Astrocyte (in vitro differentiated cells and primary cell): ENCODE data around the gene AGTRAP. TPM values are rescaled to one million over a fixed set of nuclear protein-coding genes. Genes with fewer than 3 reads are reported as not detected.

Experiments used
- DNase-seq: peaks from one replicate; pipeline ENCODE4 v3.0.0-alpha.2; 2010; ENCODE audit warnings: low read depth
- FAIRE-seq: peaks from 2 replicates; lab custom pipeline; 2011; peaks lifted over from hg19 to GRCh38; lab: Jason Lieb, UNC
- H2AFZ ChIP-seq: 2 replicates; pipeline ENCODE4 v1.6.0; 2012; ENCODE audit warnings: low read depth, low read length, inconsistent platforms
- H3K27ac ChIP-seq: 2 replicates; pipeline ENCODE4 v1.5.1; 2011; ENCODE audit warnings: low read depth, low read length, inconsistent platforms
- H3K27me3 ChIP-seq: 2 replicates; pipeline ENCODE4 v1.6.0; 2011; ENCODE audit warnings: low read length, inconsistent platforms; ENCODE audit not compliant: insufficient read depth
- H3K36me3 ChIP-seq: 2 replicates; pipeline ENCODE4 v1.5.1; 2011; ENCODE audit warnings: low read length, inconsistent platforms; ENCODE audit not compliant: insufficient read depth
- H3K4me1 ChIP-seq: 2 replicates; pipeline ENCODE4 v1.5.1; 2011; ENCODE audit warnings: low read length, inconsistent platforms; ENCODE audit not compliant: insufficient read depth
- H3K4me2 ChIP-seq: 2 replicates; pipeline ENCODE4 v1.6.0; 2012; ENCODE audit warnings: low read length, inconsistent platforms
- H3K4me3 ChIP-seq: 2 replicates; pipeline ENCODE4 v1.5.1; 2011; ENCODE audit warnings: low read depth, mild to moderate bottlenecking, low read length, inconsistent platforms; ENCODE audit not compliant: insufficient read depth
- H3K79me2 ChIP-seq: 2 replicates; pipeline ENCODE4 v1.6.0; 2012; ENCODE audit warnings: mild to moderate bottlenecking, low read length, inconsistent platforms; ENCODE audit not compliant: insufficient read depth
- H3K9ac ChIP-seq: 2 replicates; pipeline ENCODE4 v1.6.0; 2012; ENCODE audit warnings: mild to moderate bottlenecking, low read length, inconsistent platforms
- H3K9me3 ChIP-seq: 2 replicates; pipeline ENCODE4 v1.5.1; 2012; ENCODE audit warnings: low read depth, mild to moderate bottlenecking, low read length, inconsistent platforms; ENCODE audit not compliant: insufficient read depth
- H4K20me1 ChIP-seq: 2 replicates; pipeline ENCODE4 v1.6.0; 2012; ENCODE audit warnings: low read length, inconsistent platforms; ENCODE audit not compliant: insufficient read depth
- H3K27ac Mint-ChIP-seq: one replicate; pipeline ENCODE4 v1.8.0; 2021; ENCODE audit warnings: mild to moderate bottlenecking, mixed read lengths; ENCODE audit not compliant: unreplicated experiment
- H3K27me3 Mint-ChIP-seq: one replicate; pipeline ENCODE4 v1.8.0; 2021; ENCODE audit warnings: low read depth, mixed read lengths; ENCODE audit not compliant: unreplicated experiment
- H3K36me3 Mint-ChIP-seq: one replicate; pipeline ENCODE4 v1.8.0; 2021; ENCODE audit warnings: low read depth, mixed read lengths; ENCODE audit not compliant: unreplicated experiment
- H3K4me1 Mint-ChIP-seq: one replicate; pipeline ENCODE4 v1.8.0; 2021; ENCODE audit warnings: low read depth, mixed read lengths; ENCODE audit not compliant: unreplicated experiment
- H3K4me3 Mint-ChIP-seq: one replicate; pipeline ENCODE4 v1.8.0; 2021; ENCODE audit warnings: mild to moderate bottlenecking, moderate library complexity, mixed read lengths; ENCODE audit not compliant: unreplicated experiment
- H3K9me3 Mint-ChIP-seq: one replicate; pipeline ENCODE4 v1.8.0; 2021; ENCODE audit warnings: mild to moderate bottlenecking, mixed read lengths; ENCODE audit not compliant: unreplicated experiment
- EZH2 ChIP-seq: IDR thresholded peaks from 2 replicates; pipeline ENCODE4 v1.6.1; 2012; ENCODE audit warnings: mild to moderate bottlenecking, low read length, inconsistent platforms; ENCODE audit not compliant: insufficient read depth
- total RNA-seq: library from RNA; stranded (reverse); gene quantifications from 2 replicates; pipeline ENCODE4 v1.2.1, GENCODE V29; 2021
- TF ChIP-seq, protein P1 (sequence below): IDR thresholded peaks from 2 replicates; pipeline ENCODE4 v1.5.1; 2011; ENCODE audit warnings: low read depth, mild to moderate bottlenecking, inconsistent platforms, low read length, moderate library complexity; ENCODE audit not compliant: insufficient read depth

Gene AGTRAP
- total RNA-seq, 1 donor from 2014 or later = 38.7 TPM

DNA sequence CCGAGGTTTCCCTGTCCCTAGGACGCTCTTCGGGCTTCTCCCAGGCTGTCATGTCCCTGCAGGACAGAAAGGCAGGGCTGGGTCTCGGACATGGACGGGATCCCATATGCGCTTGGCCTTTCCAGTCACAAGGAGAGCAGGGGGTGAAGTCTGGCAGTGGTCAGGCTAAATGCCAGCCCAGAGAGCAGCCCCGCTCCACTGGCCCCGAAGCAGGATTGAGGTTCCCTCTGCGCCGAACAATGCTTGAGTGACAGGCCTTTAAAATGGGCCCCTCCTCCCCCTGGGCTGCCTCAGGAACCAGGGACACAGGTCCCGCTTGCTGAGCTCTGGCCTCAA lies 31.8 kb upstream of the AGTRAP start:
- H2AFZ ChIP-seq = no peak overlapping the region
- FAIRE-seq (no peak), DNase-seq (no peak)
- Mint-ChIP-seq H3K36me3 (no peaks in the 10 kb centered on the region), H3K4me1 (no peaks in the 10 kb centered on the region), H3K9me3 (no peaks in the 10 kb centered on the region), H3K27ac (no peak overlapping the region), H3K27me3 (peaks cover 47% of the 10 kb centered on the region), H3K4me3 (no peak overlapping the region)
- no peak overlapping the region for H3K27ac ChIP-seq
- H3K4me2 ChIP-seq = no peak overlapping the region
- H3K36me3 ChIP-seq = no peaks in the 10 kb centered on the region
- no peak overlapping the region for H3K4me3 ChIP-seq
- H3K79me2 ChIP-seq = no peaks in the 10 kb centered on the region
- H3K9me3 ChIP-seq = no peaks in the 10 kb centered on the region
- H3K9ac ChIP-seq = no peak overlapping the region
- peaks cover 10% of the 10 kb centered on the region for H3K4me1 ChIP-seq
- TF ChIP-seq EZH2 = no peak
- TF ChIP-seq, protein P1, sequence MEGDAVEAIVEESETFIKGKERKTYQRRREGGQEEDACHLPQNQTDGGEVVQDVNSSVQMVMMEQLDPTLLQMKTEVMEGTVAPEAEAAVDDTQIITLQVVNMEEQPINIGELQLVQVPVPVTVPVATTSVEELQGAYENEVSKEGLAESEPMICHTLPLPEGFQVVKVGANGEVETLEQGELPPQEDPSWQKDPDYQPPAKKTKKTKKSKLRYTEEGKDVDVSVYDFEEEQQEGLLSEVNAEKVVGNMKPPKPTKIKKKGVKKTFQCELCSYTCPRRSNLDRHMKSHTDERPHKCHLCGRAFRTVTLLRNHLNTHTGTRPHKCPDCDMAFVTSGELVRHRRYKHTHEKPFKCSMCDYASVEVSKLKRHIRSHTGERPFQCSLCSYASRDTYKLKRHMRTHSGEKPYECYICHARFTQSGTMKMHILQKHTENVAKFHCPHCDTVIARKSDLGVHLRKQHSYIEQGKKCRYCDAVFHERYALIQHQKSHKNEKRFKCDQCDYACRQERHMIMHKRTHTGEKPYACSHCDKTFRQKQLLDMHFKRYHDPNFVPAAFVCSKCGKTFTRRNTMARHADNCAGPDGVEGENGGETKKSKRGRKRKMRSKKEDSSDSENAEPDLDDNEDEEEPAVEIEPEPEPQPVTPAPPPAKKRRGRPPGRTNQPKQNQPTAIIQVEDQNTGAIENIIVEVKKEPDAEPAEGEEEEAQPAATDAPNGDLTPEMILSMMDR = no peak
- peaks cover 31% of the 10 kb centered on the region for H4K20me1 ChIP-seq
- peaks cover 26% of the 10 kb centered on the region for H3K27me3 ChIP-seq

DNA sequence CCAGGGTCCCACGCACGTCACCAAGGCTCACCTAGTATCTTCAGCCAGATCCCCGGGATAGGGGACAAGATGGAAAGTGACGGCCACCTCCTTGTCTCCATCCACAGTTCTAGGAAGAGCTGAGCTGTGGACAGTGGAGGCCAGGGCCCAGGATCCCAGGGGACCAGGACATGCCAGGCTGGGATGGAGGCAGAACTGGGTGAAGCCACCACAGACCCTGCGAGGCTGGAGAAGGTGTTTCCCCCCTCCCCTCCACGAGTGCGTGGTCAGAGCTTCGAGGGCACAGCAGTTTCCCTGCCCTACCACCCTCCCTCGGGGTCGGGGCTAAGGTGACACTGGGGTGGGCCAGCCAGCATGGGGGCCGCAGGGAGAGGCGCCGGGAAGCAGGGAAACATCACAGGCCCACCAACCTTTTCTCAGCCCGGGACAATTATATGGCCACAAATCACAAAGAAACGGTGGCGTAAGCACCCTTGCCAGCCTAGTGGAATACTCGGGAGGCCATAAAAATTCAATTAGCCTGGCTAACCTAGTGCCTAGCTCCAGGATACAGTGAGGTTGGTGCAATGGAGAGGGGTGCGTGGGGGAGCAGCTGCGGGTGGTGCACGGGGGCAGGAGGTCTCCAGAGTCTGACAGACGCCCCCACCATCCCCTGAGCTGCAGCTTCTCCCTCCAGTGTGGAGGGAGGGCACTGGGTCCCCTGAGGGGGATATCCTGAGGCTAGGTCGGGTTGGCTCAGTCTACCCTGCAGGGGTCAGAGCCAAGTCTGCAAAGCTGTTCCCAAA lies 31.1 kb upstream of the AGTRAP start:
- peaks cover 26% of the 10 kb centered on the region for H3K27me3 ChIP-seq
- FAIRE-seq (no peak), DNase-seq (no peak)
- Mint-ChIP-seq H3K27me3 (peaks cover 49% of the 10 kb centered on the region), H3K4me1 (no peaks in the 10 kb centered on the region), H3K4me3 (no peak overlapping the region), H3K27ac (no peak overlapping the region), H3K9me3 (no peaks in the 10 kb centered on the region), H3K36me3 (no peaks in the 10 kb centered on the region)
- H3K4me3 ChIP-seq = no peak overlapping the region
- no peak overlapping the region for H3K4me2 ChIP-seq
- H4K20me1 ChIP-seq = peaks cover 31% of the 10 kb centered on the region
- no peak overlapping the region for H3K27ac ChIP-seq
- H2AFZ ChIP-seq = no peak overlapping the region
- no peak overlapping the region for H3K9ac ChIP-seq
- H3K4me1 ChIP-seq = peaks cover 10% of the 10 kb centered on the region
- no peaks in the 10 kb centered on the region for H3K79me2 ChIP-seq
- no peaks in the 10 kb centered on the region for H3K36me3 ChIP-seq
- TF ChIP-seq EZH2 = no peak
- TF ChIP-seq, protein P1 = no peak
- H3K9me3 ChIP-seq = no peaks in the 10 kb centered on the region

DNA sequence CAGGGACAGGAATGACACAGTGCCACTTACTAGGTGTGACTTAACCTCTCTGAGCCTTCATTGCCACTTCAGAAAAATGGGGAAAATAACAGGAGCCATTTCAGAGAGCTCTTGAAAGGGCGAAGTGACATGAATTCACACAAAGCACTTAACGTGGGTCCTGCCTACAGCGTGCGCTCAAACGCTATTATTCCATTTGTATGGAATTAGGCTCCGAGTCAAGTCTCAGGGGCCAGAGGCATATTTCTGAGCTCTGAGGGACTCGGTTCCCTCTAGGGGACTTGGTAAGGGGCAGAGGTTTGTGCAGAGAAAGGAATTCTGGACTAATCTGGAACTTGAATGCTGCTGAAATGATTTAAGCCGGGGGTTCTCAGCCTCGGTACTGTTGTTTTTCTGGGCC lies 30.3 kb upstream of the AGTRAP start:
- no peak overlapping the region for H3K9ac ChIP-seq
- TF ChIP-seq EZH2 = no peak
- TF ChIP-seq, protein P1 = no peak
- no peak overlapping the region for H3K27ac ChIP-seq
- FAIRE-seq (no peak), DNase-seq (no peak)
- no peak overlapping the region for H3K4me2 ChIP-seq
- Mint-ChIP-seq H3K4me3 (no peak overlapping the region), H3K4me1 (no peaks in the 10 kb centered on the region), H3K36me3 (no peaks in the 10 kb centered on the region), H3K27ac (no peak overlapping the region), H3K9me3 (no peaks in the 10 kb centered on the region), H3K27me3 (peaks cover 53% of the 10 kb centered on the region)
- H4K20me1 ChIP-seq = peaks cover 31% of the 10 kb centered on the region
- H3K9me3 ChIP-seq = no peaks in the 10 kb centered on the region
- no peak overlapping the region for H3K4me3 ChIP-seq
- peaks cover 24% of the 10 kb centered on the region for H3K27me3 ChIP-seq
- H3K79me2 ChIP-seq = no peaks in the 10 kb centered on the region
- peaks cover 9% of the 10 kb centered on the region for H3K4me1 ChIP-seq
- no peak overlapping the region for H2AFZ ChIP-seq
- H3K36me3 ChIP-seq = no peaks in the 10 kb centered on the region
